Cardiac muscle cell (in vitro differentiated cells and primary cell): ENCODE data around the gene GNA12. TPM values are rescaled to one million over a fixed set of nuclear protein-coding genes. Genes with fewer than 3 reads are reported as not detected.

Experiments used
- DNase-seq, 2 donors: peaks; one replicate each; pipeline versions ENCODE4 v3.0.0 to v3.0.0-alpha.2; 2010 to 2017; ENCODE audit warnings: low read depth in 1 of 2, low spot score in 1 of 2
- H3K27ac ChIP-seq: fragments of 200-600 bp; sonication (generic); 2 replicates; pipeline ENCODE4 v1.5.1; 2016
- H3K27me3 ChIP-seq: fragments of 200-600 bp; sonication (generic); 2 replicates; pipeline ENCODE4 v1.6.0; 2016; ENCODE audit warnings: control low read depth
- H3K36me3 ChIP-seq: fragments of 200-600 bp; sonication (generic); 2 replicates; pipeline ENCODE4 v1.5.1; 2016; ENCODE audit warnings: control low read depth
- H3K4me1 ChIP-seq: fragments of 200-600 bp; sonication (generic); 2 replicates; pipeline ENCODE4 v1.8.1; 2017; ENCODE audit warnings: low read depth, mild to moderate bottlenecking, mixed run types
- H3K4me3 ChIP-seq: fragments of 200-600 bp; sonication (generic); 2 replicates; pipeline ENCODE4 v1.5.1; 2016; ENCODE audit warnings: mild to moderate bottlenecking
- H3K9me3 ChIP-seq: fragments of 200-600 bp; sonication (generic); 2 replicates; pipeline ENCODE4 v1.5.1; 2017; ENCODE audit warnings: low read depth, mild to moderate bottlenecking, control low read depth
- polyA plus RNA-seq: library from polyadenylated mRNA; unstranded; fragments of >200 nt; fragmentation: Nextera tagmentation; extraction: Ambion mirVana; gene quantifications from 2 replicates; pipeline ENCODE4 v1.2.1, GENCODE V29; 2016
- total RNA-seq: library from RNA; depleted of rRNA; stranded (reverse); fragments of >200 nt; gene quantifications from 2 replicates; pipeline ENCODE4 v1.2.3, GENCODE V29; 2016
- TF ChIP-seq, protein P1 (sequence below): IDR thresholded peaks from 2 replicates; pipeline ENCODE4 v1.5.1; 2012; ENCODE audit warnings: low read depth, mild to moderate bottlenecking, low read length

The GNA12 gene
- total and polyA plus RNA-seq, 2 experiments from 2014 or later = 54.4 to 59.1 TPM

DNA sequence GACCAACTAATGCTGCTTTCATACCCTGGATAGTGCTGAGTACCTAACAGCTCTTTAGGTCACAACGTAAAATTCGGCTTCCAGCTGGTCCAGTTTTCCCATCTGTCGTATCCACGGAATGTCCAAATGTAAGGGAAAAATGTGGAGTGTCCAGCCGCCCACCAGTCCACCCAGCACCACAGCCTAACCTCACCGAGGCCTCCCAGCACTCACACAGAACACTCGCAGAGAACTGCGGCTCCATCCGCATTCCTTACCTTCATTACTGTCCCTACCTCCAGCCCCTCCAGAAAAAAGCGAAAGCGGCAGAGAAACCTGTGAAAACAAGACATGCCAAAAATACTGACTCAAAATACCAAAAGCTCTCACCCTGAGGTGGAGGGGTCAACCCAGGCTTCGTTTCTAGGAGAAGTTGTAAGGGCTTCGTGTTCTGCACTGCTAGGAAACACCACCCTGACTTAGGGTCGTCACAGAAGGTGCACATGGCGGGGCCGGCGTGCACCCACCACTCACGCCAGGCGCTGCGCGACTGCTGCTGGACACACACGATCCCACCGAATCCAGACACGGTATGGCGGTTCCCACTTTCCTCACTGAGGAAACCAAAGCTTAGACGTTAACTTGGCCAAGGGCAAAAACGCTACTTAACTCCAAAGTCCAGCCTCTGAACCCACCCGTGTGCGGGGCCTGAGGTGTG is 82.2 kb downstream of the GNA12 start:
- Histone ChIP-seq H3K4me3 (no peak overlapping the region), H3K36me3 (no peaks in the 10 kb centered on the region), H3K4me1 (peaks cover 49% of the 10 kb centered on the region), H3K9me3 (no peaks in the 10 kb centered on the region), H3K27ac (no peak overlapping the region), H3K27me3 (no peaks in the 10 kb centered on the region)
- no peak for DNase-seq
- TF ChIP-seq, protein P1, sequence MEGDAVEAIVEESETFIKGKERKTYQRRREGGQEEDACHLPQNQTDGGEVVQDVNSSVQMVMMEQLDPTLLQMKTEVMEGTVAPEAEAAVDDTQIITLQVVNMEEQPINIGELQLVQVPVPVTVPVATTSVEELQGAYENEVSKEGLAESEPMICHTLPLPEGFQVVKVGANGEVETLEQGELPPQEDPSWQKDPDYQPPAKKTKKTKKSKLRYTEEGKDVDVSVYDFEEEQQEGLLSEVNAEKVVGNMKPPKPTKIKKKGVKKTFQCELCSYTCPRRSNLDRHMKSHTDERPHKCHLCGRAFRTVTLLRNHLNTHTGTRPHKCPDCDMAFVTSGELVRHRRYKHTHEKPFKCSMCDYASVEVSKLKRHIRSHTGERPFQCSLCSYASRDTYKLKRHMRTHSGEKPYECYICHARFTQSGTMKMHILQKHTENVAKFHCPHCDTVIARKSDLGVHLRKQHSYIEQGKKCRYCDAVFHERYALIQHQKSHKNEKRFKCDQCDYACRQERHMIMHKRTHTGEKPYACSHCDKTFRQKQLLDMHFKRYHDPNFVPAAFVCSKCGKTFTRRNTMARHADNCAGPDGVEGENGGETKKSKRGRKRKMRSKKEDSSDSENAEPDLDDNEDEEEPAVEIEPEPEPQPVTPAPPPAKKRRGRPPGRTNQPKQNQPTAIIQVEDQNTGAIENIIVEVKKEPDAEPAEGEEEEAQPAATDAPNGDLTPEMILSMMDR = no peak

DNA sequence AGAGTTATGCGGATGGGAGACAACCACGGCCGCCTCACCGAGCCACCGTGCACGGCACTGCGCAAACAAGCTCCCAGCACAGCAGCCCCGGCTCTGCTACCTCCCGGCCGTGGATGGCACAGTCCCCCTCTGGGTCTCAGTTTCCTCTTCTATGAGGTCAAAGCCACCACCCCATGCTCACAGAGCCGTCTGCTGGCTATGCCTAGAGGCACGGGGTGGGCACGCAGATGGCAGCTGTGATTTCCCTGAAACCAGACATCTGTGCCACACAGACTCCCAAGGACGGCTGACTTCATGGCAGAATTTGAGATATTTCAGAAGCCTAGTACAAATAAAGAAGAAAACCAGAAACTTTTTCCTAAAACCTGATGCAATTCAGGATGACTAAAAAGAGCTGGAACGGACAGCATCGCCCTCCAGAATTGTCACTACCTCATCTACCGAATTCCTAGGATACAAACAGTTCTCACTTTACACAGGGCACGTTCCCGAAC is 82.9 kb downstream of the GNA12 start:
- Histone ChIP-seq H3K4me1 (peaks cover 49% of the 10 kb centered on the region), H3K27ac (peak overlapping the region; percentile 71)

DNA sequence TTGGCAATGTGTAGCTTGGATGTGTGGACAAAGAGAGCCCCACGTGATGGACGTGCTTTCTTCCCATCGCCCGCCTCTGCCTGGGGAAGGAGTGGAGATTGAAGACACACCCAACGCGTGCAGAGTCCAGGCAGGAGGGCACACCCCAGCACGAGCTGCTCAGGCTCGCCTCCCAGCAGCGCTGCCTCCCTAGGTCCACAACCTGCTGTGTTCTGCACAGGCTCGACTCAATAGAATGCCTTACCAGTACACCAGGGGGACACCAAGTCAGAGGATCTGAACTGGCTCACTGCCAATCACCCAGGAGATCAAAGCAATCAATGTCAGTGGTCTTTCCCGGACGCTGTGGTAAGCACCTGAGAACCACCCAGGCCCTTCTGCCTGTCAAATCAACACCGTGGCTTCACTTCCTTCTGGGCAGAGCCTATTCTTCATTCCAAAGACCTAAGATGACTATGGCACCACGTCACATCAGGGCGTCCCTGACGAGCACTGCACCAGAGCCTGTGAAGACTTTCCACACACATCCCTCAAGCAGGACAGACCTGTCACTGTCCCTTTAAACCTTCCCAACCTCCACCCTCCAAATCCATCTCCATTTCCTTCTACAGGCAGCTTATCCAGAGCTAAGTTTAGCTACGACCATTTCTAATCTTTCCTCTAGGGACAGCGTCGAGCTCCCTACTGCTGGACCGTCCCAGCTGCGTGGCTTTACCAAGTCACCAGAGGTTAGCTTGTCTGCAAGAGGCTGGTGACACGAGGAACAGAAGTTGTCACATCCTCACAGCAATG is 83.8 kb downstream of the GNA12 start:
- peaks cover 49% of the 10 kb centered on the region for H3K4me1 ChIP-seq
- peak; percentile 57 to 83 for DNase-seq
- TF ChIP-seq, protein P1 = peak; percentile 39
- H3K4me3 ChIP-seq = no peak overlapping the region
- H3K27me3 ChIP-seq = no peaks in the 10 kb centered on the region
- no peaks in the 10 kb centered on the region for H3K36me3 ChIP-seq
- peak overlapping the region; percentile 71 for H3K27ac ChIP-seq
- H3K9me3 ChIP-seq = no peaks in the 10 kb centered on the region

More for the DNA sequence above, 82.9 kb downstream of the GNA12 start:
- H3K9me3 ChIP-seq = no peaks in the 10 kb centered on the region
- H3K36me3 ChIP-seq = no peaks in the 10 kb centered on the region
- H3K4me3 ChIP-seq = no peak overlapping the region
- DNase-seq = no peak
- no peaks in the 10 kb centered on the region for H3K27me3 ChIP-seq
- TF ChIP-seq, protein P1 = no peak

DNA sequence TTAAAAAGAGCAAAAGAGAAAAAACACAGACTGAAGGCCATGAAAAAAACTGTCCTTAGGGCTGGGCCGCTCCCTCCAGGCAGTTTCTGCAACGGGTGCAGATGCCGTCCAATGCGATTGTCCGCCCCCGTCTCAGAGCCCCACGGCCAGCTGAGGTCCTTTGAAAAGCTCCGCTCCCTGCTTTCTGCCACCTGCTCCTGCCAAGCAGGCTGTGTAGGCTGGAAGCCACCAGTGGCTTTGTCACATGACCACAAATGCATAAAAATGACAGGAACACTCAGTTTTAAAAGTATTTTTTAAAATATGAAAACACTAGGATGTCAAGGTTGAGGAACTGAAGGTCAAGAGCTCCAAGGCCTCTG is 84.4 kb downstream of the GNA12 start:
- no peak overlapping the region for H3K4me3 ChIP-seq
- DNase-seq = no peak
- no peaks in the 10 kb centered on the region for H3K36me3 ChIP-seq
- peaks cover 49% of the 10 kb centered on the region for H3K4me1 ChIP-seq
- no peaks in the 10 kb centered on the region for H3K9me3 ChIP-seq
- TF ChIP-seq, protein P1 = no peak
- no peaks in the 10 kb centered on the region for H3K27me3 ChIP-seq
- H3K27ac ChIP-seq = peak overlapping the region; percentile 71

DNA sequence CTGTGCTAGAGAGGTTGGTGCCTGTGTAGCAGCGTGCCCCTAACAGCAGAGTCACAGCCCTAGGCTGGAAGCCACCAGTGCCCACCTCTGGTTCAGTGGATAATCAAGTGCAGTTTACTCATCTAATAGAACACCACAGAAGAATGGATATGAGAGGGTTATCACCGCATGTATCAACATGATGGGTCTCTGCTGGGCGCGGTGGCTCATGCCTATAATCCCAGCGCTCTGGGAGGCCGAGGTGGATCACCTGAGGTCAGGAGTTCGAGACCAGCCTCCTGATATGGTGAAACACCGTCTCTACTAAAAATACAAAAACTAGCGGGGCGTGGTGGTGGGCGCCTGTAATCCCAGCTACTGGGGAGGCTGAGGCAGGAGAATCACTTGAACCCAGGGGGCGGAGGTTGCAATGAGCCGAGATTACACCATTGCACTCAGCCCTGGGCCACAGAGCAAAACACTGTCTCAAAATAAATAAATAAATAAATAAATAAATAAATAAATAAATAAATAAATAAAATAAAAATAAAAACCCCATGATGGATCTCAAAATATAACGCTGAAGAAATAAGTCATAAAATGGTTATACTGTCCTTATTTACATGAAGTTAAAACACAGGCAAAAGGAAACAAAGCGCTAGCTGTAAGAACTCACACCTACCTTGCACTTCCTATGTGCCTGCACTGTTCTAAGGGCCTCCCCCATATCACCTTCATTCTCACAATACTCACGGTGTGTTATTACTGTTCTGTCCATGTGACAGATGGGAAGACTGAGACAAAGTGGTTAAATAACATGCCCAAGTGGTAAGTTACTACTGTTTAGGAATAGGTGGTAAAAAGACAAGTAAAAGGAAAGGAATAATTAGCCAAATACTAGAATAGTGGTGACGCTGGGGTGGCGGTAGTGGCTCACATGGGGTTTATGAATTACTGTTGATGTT is 85.2 kb downstream of the GNA12 start:
- peak overlapping the region; percentile 81 for H3K27ac ChIP-seq
- no peak for DNase-seq

More for the DNA sequence above, 85.2 kb downstream of the GNA12 start:
- TF ChIP-seq, protein P1 = no peak
- H3K36me3 ChIP-seq = no peaks in the 10 kb centered on the region
- no peak overlapping the region for H3K4me3 ChIP-seq
- no peaks in the 10 kb centered on the region for H3K9me3 ChIP-seq
- no peaks in the 10 kb centered on the region for H3K27me3 ChIP-seq
- peaks cover 49% of the 10 kb centered on the region for H3K4me1 ChIP-seq
